ENCODE data around the gene GPRC6A. TPM values are rescaled to one million over a fixed set of nuclear protein-coding genes. Genes with fewer than 3 reads are reported as not detected.

Gene GPRC6A
- total RNA-seq, 1 experiment from 2014 or later: not detected

GRCh38 chr6:116783852-116784251, 45.0 kb downstream of the GPRC6A start:
- no TSS peak for BruUV-seq (replicated peaks)

More at GRCh38 chr6:116783852-116784251, 45.0 kb downstream of the GPRC6A start:
- no peak overlapping the region for H3K4me3 ChIP-seq (replicated peaks in 1 of 2; ENCODE audit: low read depth in 1 of 2, low read length in 2 of 2)
- DNase-seq (ENCODE audit: low read depth, low spot score): no peak
- no peaks in the 10 kb centered on the region for H3K9me3 ChIP-seq (ENCODE audit: control insufficient read depth in 1 of 2, insufficient read depth in 1 of 2, low read depth in 1 of 2, low read length in 2 of 2)
- H3K9ac ChIP-seq (ENCODE audit: low read length): no peak overlapping the region
- no peaks in the 10 kb centered on the region for H3K36me3 ChIP-seq (ENCODE audit: control insufficient read depth in 1 of 2, insufficient read depth in 2 of 2, low read length in 2 of 2)
- H3K4me2 ChIP-seq (ENCODE audit: low read length): no peak overlapping the region
- no peak overlapping the region for H3K27ac ChIP-seq (ENCODE audit: low read depth, low read length)
- H3K4me1 ChIP-seq (ENCODE audit: control insufficient read depth in 1 of 2, insufficient read depth in 2 of 2, low read length in 2 of 2): 0 out of 4 replicates have a peak, but pooled peaks cover 0 to 3% of the 10 kb centered on the region in 2 experiments
- TF ChIP-seq MAX (IDR thresholded peaks at IDR 0.05) (no peak), ELF1 (IDR thresholded peaks at IDR 0.05; ENCODE audit: borderline replicate concordance, low read depth) (no peak), TCF7L2 (IDR thresholded peaks at IDR 0.05; ENCODE audit: borderline replicate concordance, extremely low read depth, insufficient read depth, insufficient read length) (no peak), EZH2 (IDR thresholded peaks at IDR 0.05) (no peak), EGR1 (IDR thresholded peaks at IDR 0.05; ENCODE audit: low read depth) (no peak), SIN3A (IDR thresholded peaks at IDR 0.05; ENCODE audit: low read depth) (no peak), EZH2phosphoT487 (IDR thresholded peaks at IDR 0.05; ENCODE audit: borderline replicate concordance) (no peak), REST (IDR thresholded peaks at IDR 0.05; ENCODE audit: low read depth) (no peak), SRF (IDR thresholded peaks at IDR 0.05; ENCODE audit: low read depth) (no peak), POLR2AphosphoS5 (IDR thresholded peaks at IDR 0.05; ENCODE audit: low read depth, low read length) (no peak), CBX3 (IDR thresholded peaks at IDR 0.05; ENCODE audit: low read depth) (no peak), ZNF274 (IDR thresholded peaks at IDR 0.05; ENCODE audit: low read depth, low read length) (no peak), ZBTB33 (IDR thresholded peaks at IDR 0.05; ENCODE audit: extremely low read depth, insufficient replicate concordance, low read length) (no peak), RAD21 (IDR thresholded peaks at IDR 0.05; ENCODE audit: low read depth) (no peak), POLR2A (IDR thresholded peaks at IDR 0.05; ENCODE audit: borderline replicate concordance, extremely low read depth, insufficient read depth, insufficient read length) (no peak)
- ATAC-seq: no peak
- ChIA-PET POLR2A (no interaction called here), RAD21 (ENCODE audit: low non-redundant PET in 1 of 2, low total read pairs in 2 of 2, uncharacterized antibody in 2 of 2, unreplicated experiment in 2 of 2) (no interaction called here), CTCF (no interaction called here)
- H4K20me1 ChIP-seq (ENCODE audit: insufficient read depth): no peaks in the 10 kb centered on the region
- intact Hi-C loops (cut with micrococcal nuclease): no loop called here
- H3K9me2 ChIP-seq (ENCODE audit: insufficient read depth): no peaks in the 10 kb centered on the region
- no peak overlapping the region for H2AFZ ChIP-seq (ENCODE audit: low read depth, low read length, poor library complexity, severe bottlenecking)
- H3K27me3 ChIP-seq (ENCODE audit: insufficient read depth, low read length): no peaks in the 10 kb centered on the region
- no peaks in the 10 kb centered on the region for H3K79me2 ChIP-seq (ENCODE audit: insufficient read depth, low read length)

Measured in HCT116 (cell line).